Left ventricle myocardium inferior (tissue), 1 donor: Measurements from ENCODE around the gene LRMDA. TPM values are rescaled to one million over a fixed set of nuclear protein-coding genes. Genes with fewer than 3 reads are reported as not detected.

Source experiments
- DNase-seq: peaks from one replicate; pipeline ENCODE4 v3.0.0-alpha.2; 2020
- H3K27ac ChIP-seq: fragments of 200-600 bp; replicated peaks from 2 replicates; pipeline ENCODE4 v1.8.0; 2021
- H3K27me3 ChIP-seq: fragments of 200-600 bp; 2 replicates; pipeline ENCODE4 v1.8.0; 2021; ENCODE audit warnings: low read depth
- H3K36me3 ChIP-seq: fragments of 200-600 bp; 2 replicates; pipeline ENCODE4 v1.8.0; 2021
- H3K4me1 ChIP-seq: fragments of 200-600 bp; 2 replicates; pipeline ENCODE4 v1.8.0; 2021
- H3K4me3 ChIP-seq: fragments of 200-600 bp; 2 replicates; pipeline ENCODE4 v1.8.0; 2021; ENCODE audit warnings: mild to moderate bottlenecking, moderate library complexity
- H3K9me3 ChIP-seq: fragments of 200-600 bp; replicated peaks from 2 replicates; pipeline ENCODE4 v1.8.0; 2021
- intact Hi-C: fragments of 100-400 bp; cut with micrococcal nuclease; formaldehyde crosslinking; loops from one replicate; pipeline ENCODE4 v1.11.0; 2022
- total RNA-seq: library from RNA; stranded (reverse); fragmentation: NEBNext Ultra II Directional; extraction: Animal tissue kit (Norgen Biotek cat#: 25700); gene quantifications from one replicate; pipeline ENCODE4 v1.2.1, GENCODE V29; 2021
- TF ChIP-seq, protein P1 (sequence below): fragments of 200-600 bp; IDR thresholded peaks from 2 replicates; pipeline ENCODE4 v1.8.0; 2021; ENCODE audit warnings: antibody characterized with exemption, mild to moderate bottlenecking, borderline replicate concordance
- donor health status: DM: no; HTN: yes; CAD: no; lungs with severe emphysema.

The LRMDA gene
- total RNA-seq, 1 donor from 2014 or later, result 18.7 TPM

DNA sequence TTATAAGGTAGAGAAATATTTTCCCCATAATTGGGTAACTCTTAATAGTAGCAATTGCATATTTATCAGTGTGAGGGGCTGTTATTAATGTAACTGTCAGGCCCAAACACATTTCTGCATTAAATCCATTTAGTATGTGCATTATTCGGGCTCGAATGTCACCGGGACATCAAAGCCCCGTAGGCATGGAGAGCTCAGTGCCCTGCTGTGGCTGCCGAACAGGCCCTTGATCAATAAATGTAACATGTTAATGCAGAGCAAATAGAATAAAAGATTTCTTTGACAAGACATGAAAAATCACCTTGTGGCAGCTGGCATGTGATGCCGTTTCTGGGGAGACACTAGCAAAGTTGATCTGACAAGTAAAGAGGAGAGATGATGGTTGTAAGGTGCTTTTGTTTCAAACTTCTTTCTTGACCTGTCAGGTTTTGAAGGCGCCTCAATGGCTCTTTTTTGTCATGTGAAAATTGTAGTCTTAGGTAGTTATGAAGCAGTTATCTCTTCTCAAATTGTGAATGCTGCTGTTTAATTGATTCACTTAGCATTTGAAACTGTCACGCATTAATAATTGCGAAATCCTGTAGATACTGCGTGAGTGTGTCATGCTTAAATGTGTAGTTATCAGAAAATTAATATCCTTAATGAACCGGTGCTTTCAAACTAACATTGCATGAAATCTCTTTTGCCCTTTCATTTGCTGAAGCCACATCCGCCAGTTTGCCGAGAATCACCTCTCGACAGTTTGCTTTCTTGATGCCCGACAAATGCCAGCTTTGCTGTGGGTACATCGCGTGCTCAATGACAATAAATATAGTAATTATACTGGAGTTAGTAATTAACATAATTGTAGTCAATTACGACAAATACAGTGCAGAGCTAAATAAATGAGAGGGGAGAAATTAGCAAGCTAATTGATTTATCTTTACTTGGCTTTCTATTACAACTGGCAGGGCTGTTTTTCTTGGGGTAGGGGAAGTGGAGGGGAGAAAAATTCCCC, 19.5 kb downstream of the LRMDA start:
- no peak for DNase-seq
- intact Hi-C loops, result no loop called here
- TF ChIP-seq, protein P1, sequence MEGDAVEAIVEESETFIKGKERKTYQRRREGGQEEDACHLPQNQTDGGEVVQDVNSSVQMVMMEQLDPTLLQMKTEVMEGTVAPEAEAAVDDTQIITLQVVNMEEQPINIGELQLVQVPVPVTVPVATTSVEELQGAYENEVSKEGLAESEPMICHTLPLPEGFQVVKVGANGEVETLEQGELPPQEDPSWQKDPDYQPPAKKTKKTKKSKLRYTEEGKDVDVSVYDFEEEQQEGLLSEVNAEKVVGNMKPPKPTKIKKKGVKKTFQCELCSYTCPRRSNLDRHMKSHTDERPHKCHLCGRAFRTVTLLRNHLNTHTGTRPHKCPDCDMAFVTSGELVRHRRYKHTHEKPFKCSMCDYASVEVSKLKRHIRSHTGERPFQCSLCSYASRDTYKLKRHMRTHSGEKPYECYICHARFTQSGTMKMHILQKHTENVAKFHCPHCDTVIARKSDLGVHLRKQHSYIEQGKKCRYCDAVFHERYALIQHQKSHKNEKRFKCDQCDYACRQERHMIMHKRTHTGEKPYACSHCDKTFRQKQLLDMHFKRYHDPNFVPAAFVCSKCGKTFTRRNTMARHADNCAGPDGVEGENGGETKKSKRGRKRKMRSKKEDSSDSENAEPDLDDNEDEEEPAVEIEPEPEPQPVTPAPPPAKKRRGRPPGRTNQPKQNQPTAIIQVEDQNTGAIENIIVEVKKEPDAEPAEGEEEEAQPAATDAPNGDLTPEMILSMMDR, result no peak
- Histone ChIP-seq H3K36me3 (peaks cover 4% of the 10 kb centered on the region), H3K4me1 (peaks cover 30% of the 10 kb centered on the region), H3K27ac (peak overlapping the region; percentile 62), H3K9me3 (peaks cover 10% of the 10 kb centered on the region), H3K27me3 (no peaks in the 10 kb centered on the region), H3K4me3 (no peak overlapping the region)

DNA sequence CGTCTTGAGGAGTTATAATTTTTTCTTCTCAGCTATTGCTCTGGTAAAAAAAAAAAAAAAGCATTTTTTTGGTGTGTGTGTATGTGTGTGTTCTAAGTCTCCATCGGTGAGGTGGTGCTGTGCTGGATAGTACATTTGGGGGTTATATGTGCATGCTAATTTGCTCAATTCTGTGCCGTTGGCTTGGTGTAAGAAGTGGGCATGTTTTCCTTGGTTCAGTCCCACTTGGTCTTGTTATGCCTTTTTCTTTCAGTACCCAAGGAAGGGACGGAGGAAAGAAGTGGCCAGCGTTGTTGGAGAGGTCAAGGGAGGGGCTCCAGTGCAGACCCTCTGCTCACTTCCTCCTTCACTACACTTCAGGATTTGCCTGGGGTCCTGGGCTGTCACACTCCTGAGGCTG, 20.4 kb downstream of the LRMDA start:
- H3K27me3 ChIP-seq, result no peaks in the 10 kb centered on the region
- H3K36me3 ChIP-seq, result peaks cover 4% of the 10 kb centered on the region
- peaks cover 30% of the 10 kb centered on the region for H3K4me1 ChIP-seq
- H3K9me3 ChIP-seq, result peaks cover 1% of the 10 kb centered on the region
- no peak overlapping the region for H3K4me3 ChIP-seq
- no peak for DNase-seq
- H3K27ac ChIP-seq, result no peak overlapping the region
- intact Hi-C loops, result no loop called here
- TF ChIP-seq, protein P1, result no peak

DNA sequence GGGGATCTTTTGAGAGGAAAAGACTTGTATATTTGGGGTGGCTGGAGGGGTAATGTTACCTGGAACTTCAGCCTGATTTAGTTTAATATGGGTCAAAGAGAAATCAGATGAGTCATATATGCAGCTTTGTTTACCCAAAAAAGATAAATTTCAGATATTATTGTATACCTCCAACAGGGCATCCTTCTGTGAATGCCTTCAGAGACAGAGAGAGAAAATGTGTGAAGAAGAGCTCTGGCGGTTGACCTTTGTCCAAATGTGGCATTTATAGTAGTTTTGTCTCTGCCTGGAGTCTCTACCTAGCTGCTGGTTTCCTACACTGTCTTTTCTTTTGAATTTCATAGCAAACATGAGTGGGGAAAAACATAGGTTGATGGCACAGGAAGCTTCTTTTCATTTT, 21.6 kb downstream of the LRMDA start:
- intact Hi-C loops, result no loop called here
- Histone ChIP-seq H3K9me3 (no peaks in the 10 kb centered on the region), H3K27ac (no peak overlapping the region), H3K27me3 (no peaks in the 10 kb centered on the region), H3K4me3 (no peak overlapping the region), H3K4me1 (peaks cover 28% of the 10 kb centered on the region), H3K36me3 (peaks cover 4% of the 10 kb centered on the region)
- TF ChIP-seq, protein P1, result no peak
- DNase-seq, result no peak

DNA sequence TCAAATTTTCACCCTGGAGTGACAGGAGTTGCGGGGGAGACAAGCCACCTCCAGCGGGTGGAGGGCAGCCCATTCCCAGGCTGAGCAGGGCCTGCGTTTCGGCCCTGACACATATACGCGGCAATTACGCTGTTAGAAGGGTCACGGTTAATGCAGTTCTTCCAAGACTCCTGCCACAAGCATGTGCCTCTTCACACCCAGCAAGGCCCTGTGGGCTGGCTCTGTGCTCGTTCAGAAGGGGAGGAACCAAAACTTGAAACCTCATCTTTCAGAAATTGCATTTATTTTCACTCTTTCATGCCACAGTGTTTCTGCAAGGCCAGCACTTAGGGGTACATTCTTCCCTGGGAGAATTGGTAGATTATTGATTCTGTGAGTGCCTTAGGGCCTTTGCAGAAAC, 24.7 kb downstream of the LRMDA start:
- peaks cover 4% of the 10 kb centered on the region for H3K36me3 ChIP-seq
- no peak for DNase-seq
- H3K4me1 ChIP-seq, result no peaks in the 10 kb centered on the region
- intact Hi-C loops, result no loop called here
- H3K27ac ChIP-seq, result no peak overlapping the region
- H3K9me3 ChIP-seq, result no peaks in the 10 kb centered on the region
- no peak overlapping the region for H3K4me3 ChIP-seq
- TF ChIP-seq, protein P1, result no peak
- H3K27me3 ChIP-seq, result no peaks in the 10 kb centered on the region

DNA sequence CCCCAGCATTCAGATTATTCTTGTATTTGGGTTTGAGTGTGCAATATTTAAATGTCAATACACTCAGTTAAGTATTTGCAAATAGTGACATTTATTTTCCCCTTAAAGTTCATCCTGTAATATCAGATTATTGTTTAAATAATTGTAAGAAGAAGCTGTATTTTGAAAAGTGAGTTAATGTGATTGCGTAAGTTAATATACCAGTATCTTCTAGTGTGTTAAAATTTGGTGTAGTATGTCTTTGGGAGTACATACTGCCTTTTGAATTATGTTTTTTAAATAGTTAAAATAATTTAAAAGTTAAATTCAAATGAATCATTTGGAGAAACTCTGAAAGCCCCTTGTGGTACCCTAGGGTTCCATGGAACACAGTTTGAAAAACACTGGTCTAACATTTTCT, 28.6 kb downstream of the LRMDA start:
- no peaks in the 10 kb centered on the region for H3K9me3 ChIP-seq
- peaks cover 12% of the 10 kb centered on the region for H3K4me1 ChIP-seq
- no peaks in the 10 kb centered on the region for H3K36me3 ChIP-seq
- no peak for DNase-seq
- intact Hi-C loops, result no loop called here
- no peaks in the 10 kb centered on the region for H3K27me3 ChIP-seq
- TF ChIP-seq, protein P1, result no peak
- no peak overlapping the region for H3K4me3 ChIP-seq
- no peak overlapping the region for H3K27ac ChIP-seq
